Measurements from ENCODE around the gene GRAMD4. TPM values are rescaled to one million over a fixed set of nuclear protein-coding genes. Genes with fewer than 3 reads are reported as not detected.

The GRAMD4 gene
- total RNA-seq, 2 experiments from 2014 or later: 46.9 to 52.4 TPM

- intact Hi-C loops (cut with micrococcal nuclease; ENCODE audit: unreplicated experiment): no loop called here
- BruUV-seq (replicated peaks): no TSS peak
- no peak for DNase-seq (ENCODE audit: low spot score)
- Histone ChIP-seq H3K9me3 (ENCODE audit: low read length) (no peaks in the 10 kb centered on the region), H3K9me2 (ENCODE audit: insufficient read depth, low read length) (no peaks in the 10 kb centered on the region), H3K4me1 (ENCODE audit: insufficient read depth, low read length, poor library complexity, severe bottlenecking) (no peaks in the 10 kb centered on the region), H3K79me2 (ENCODE audit: insufficient read depth, low read depth, low read length) (no peaks in the 10 kb centered on the region), H2AFZ (ENCODE audit: low read length) (no peak overlapping the region), H3K4me3 (ENCODE audit: low read depth, low read length, poor library complexity, severe bottlenecking) (no peak overlapping the region), H3K27ac (ENCODE audit: low read depth, low read length, poor library complexity, severe bottlenecking) (no peak overlapping the region), H4K20me1 (ENCODE audit: insufficient read depth, low read length) (no peaks in the 10 kb centered on the region), H3K4me2 (ENCODE audit: low read length) (no peak overlapping the region), H3K36me3 (ENCODE audit: insufficient read depth, low read length) (peaks cover 60% of the 10 kb centered on the region)
- no peak for TF ChIP-seq CTCF (conservative IDR thresholded peaks at IDR 0.05; ENCODE audit: low read length)
- TF ChIP-seq EZH2phosphoT487 (IDR thresholded peaks at IDR 0.05; ENCODE audit: borderline replicate concordance, low read depth, low read length): no peak
- POLR2A ChIA-PET: no interaction called here
- CTCF ChIA-PET (ENCODE audit: unreplicated experiment): no interaction called here
Observed at GRCh38 chr22:46708766-46709330, 88.7 kb downstream of the GRAMD4 start.

GRCh38 chr22:46710806-46711205 lies 90.6 kb downstream of the GRAMD4 start:
- no peak overlapping the region for H3K27ac ChIP-seq (ENCODE audit: low read depth, low read length, poor library complexity, severe bottlenecking)
- H3K4me3 ChIP-seq (ENCODE audit: low read depth, low read length, poor library complexity, severe bottlenecking): no peak overlapping the region
- ChIA-PET POLR2A (no interaction called here), CTCF (ENCODE audit: unreplicated experiment) (no interaction called here)
- no peaks in the 10 kb centered on the region for H4K20me1 ChIP-seq (ENCODE audit: insufficient read depth, low read length)
- peaks cover 57% of the 10 kb centered on the region for H3K36me3 ChIP-seq (ENCODE audit: insufficient read depth, low read length)
- no peaks in the 10 kb centered on the region for H3K9me3 ChIP-seq (ENCODE audit: low read length)
- no TSS peak for BruUV-seq (replicated peaks)
- intact Hi-C loops (cut with micrococcal nuclease; ENCODE audit: unreplicated experiment): no loop called here
- TF ChIP-seq CTCF (conservative IDR thresholded peaks at IDR 0.05; ENCODE audit: low read length) (no peak), EZH2phosphoT487 (IDR thresholded peaks at IDR 0.05; ENCODE audit: borderline replicate concordance, low read depth, low read length) (no peak)
- no peaks in the 10 kb centered on the region for H3K9me2 ChIP-seq (ENCODE audit: insufficient read depth, low read length)
- no peaks in the 10 kb centered on the region for H3K79me2 ChIP-seq (ENCODE audit: insufficient read depth, low read depth, low read length)
- H2AFZ ChIP-seq (ENCODE audit: low read length): no peak overlapping the region
- DNase-seq (ENCODE audit: low spot score): no peak
- H3K4me2 ChIP-seq (ENCODE audit: low read length): no peak overlapping the region
- H3K4me1 ChIP-seq (ENCODE audit: insufficient read depth, low read length, poor library complexity, severe bottlenecking): no peaks in the 10 kb centered on the region

GRCh38 chr22:46712288-46712687 lies 92.1 kb downstream of the GRAMD4 start:
- Histone ChIP-seq H3K9me2 (ENCODE audit: insufficient read depth, low read length) (no peaks in the 10 kb centered on the region), H3K4me2 (ENCODE audit: low read length) (no peak overlapping the region), H4K20me1 (ENCODE audit: insufficient read depth, low read length) (no peaks in the 10 kb centered on the region), H3K9me3 (ENCODE audit: low read length) (no peaks in the 10 kb centered on the region), H3K36me3 (ENCODE audit: insufficient read depth, low read length) (peaks cover 49% of the 10 kb centered on the region), H3K27ac (ENCODE audit: low read depth, low read length, poor library complexity, severe bottlenecking) (no peak overlapping the region), H3K4me1 (ENCODE audit: insufficient read depth, low read length, poor library complexity, severe bottlenecking) (no peaks in the 10 kb centered on the region), H3K79me2 (ENCODE audit: insufficient read depth, low read depth, low read length) (no peaks in the 10 kb centered on the region), H2AFZ (ENCODE audit: low read length) (no peak overlapping the region), H3K4me3 (ENCODE audit: low read depth, low read length, poor library complexity, severe bottlenecking) (no peak overlapping the region)
- intact Hi-C loops (cut with micrococcal nuclease; ENCODE audit: unreplicated experiment): no loop called here
- CTCF ChIA-PET (ENCODE audit: unreplicated experiment): no interaction called here
- POLR2A ChIA-PET: no interaction called here
- DNase-seq (ENCODE audit: low spot score): no peak
- no TSS peak for BruUV-seq (replicated peaks)
- no peak for TF ChIP-seq CTCF (conservative IDR thresholded peaks at IDR 0.05; ENCODE audit: low read length)
- TF ChIP-seq EZH2phosphoT487 (IDR thresholded peaks at IDR 0.05; ENCODE audit: borderline replicate concordance, low read depth, low read length): no peak
